ENCODE data around the gene SLC24A3.
A peak's percentile ranks its signal among the peaks of the same experiment; 100 is the strongest.

Gene SLC24A3

GRCh38 chr20:19396460-19397081 is 184.1 kb downstream of the SLC24A3 start:
- DNase-seq = no peak

DNA sequence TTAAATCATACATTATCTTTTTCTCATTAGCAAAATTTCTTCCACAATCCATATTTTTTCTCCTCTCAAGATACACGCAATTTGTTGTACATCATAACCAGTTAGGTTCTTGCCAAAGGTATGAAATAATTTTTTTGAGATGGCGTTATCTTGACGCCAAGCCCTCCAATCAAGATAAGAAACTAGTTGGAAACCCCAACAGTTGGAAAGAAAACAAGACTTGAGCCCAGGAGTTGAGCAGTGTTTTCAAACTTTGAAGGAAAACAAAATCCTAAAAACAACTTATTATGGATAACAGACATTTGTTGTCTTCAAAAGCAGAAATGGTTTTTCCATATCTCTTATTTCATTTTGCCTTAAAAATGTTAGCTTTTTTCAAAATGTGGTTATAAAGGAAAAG is 184.8 kb downstream of the SLC24A3 start:
- no peak for DNase-seq

GRCh38 chr20:19397666-19398065 is 185.2 kb downstream of the SLC24A3 start:
- no peak for DNase-seq

DNA sequence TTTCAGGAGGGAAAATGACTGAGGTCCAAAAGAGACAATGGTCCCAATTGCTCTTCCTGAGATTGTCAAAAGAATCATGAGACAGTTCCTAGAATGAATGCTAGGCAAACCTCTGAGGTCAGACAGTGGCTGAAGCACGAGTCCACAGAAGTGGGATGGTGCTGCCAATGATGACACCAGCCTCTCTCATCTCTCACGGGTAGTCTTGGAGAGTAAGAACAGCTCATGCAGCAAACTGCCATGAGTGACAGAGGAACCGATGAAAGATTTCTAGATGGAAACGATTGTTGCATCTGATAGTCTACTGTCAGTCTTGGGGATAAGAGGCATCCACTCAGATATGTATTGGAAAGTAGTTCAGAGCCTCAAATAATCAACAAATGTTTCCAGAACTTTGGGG is 188.7 kb downstream of the SLC24A3 start:
- DNase-seq = no peak

DNA sequence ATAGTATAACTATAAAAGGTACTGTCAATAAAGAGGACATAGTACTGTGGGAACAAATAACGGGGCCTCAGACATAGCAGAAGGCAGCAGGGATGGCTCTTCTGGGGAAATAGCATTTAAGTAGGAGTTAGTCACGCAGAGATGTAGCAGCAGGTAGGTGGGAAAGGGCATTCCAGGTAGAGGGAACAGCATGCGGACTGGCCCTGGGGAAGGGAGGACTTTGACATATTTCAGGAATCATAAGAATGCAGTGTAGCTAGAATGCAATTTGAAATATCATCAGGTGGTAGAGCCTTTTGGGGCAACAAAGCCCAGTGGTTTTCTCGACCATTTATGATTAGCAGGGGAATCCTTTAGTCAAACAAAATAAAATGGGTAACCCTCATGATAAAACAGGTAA is 191.1 kb downstream of the SLC24A3 start:
- no peak for DNase-seq

- DNase-seq = no peak
These were observed 192.4 kb downstream of the SLC24A3 start for GRCh38 chr20:19404826-19405225.

DNA sequence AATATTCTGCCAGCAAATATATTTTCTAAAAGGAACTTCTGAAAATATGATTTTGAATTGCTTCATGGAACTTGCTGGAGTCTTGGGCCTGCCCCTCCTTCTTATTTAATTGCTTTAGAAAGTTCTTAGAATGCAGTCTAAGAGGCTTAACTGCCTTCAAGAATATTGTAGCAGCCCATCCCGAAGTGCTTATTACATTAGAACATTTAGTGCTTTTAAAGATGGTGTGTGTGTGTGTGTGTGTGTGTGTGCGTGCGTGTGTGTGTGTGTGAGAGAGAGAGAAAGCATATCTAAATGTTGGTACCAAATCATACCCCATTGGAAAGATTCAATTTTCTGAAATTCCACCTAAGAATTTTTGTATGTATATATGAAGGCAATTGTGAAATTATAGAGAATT is 193.5 kb downstream of the SLC24A3 start:
- DNase-seq = no peak

- peak; percentile 17 for DNase-seq
These were observed 193.9 kb downstream of the SLC24A3 start for GRCh38 chr20:19406381-19406780.

DNA sequence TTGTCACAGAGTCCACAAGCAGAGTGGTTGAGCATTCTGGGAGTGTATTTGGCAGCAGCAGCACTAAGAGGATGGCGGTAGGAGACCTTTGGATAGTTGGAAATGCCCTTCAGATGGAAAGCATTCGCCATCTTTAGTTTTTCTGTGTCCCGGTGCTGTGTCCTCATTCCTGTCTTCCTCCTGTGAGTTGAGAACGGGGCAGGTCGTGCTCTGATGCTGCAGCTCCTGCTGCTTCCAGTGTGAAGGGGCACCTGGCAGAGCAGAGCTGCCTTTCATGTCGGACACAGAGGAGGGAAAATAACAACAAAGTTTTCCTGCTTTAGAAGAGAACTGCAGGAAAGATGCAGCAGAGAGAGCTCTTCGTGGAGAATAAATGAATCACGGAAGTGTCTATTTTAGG is 194.8 kb downstream of the SLC24A3 start:
- DNase-seq = no peak

DNA sequence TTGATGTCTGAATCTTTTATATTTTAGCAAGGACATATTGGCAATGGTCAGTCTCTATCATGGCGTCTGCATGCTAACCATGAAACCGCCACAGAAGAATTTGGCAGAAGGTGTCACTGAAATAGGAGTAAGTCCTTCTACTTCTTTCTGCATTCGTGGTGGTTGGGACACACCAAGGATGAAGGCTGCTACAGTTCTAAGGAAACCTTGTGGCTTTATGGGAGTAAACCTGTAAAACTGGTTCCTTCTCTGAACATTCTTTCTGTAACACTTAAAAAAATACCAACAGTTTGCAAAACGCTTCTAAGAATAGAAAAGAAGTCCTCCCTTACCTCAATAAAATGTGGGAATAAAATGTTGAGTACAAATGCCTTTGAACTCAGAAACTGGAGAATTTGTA is 195.3 kb downstream of the SLC24A3 start:
- DNase-seq = peak; percentile 3

- no peak for DNase-seq
These were observed 196.5 kb downstream of the SLC24A3 start for GRCh38 chr20:19408971-19409370.

DNA sequence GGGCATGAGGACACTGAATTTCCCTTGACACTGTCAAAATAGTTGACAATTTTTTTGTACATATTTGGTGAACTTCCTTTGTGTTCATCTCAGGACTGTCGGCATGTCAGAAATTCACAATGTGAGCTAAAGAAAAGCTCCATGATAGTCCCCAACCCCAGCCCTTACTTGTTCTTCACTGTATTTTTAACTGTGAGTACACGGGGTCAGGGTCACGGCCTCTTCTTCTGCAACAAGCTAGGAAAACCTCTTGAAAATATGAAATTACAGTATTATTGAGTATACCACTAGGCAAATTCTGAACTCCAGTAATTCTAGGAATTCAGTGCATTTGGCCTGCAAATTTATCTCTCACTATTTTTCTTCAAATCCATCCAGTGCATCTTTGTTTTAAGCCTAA is 199.4 kb downstream of the SLC24A3 start:
- DNase-seq = no peak

DNA sequence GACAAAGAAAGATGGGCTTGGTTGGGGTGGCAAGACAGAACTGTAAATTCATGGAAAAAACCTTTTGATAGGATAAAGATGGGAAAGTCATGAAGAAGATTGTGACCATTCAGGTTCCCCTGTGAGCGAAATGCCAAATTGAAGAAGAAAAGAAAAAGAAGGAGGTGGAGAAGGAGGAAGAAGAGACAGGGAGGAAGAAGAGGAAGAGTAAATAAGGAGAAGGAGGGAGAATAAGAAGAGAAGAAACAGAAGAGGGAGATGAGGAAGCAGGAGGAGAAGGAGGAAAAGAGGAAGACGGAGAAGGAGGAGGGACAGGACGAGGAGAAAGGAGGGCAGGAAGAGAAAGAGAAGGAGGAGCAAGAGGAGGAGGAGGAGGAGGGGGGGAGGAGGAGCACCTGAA is 199.8 kb downstream of the SLC24A3 start:
- DNase-seq = no peak

- DNase-seq = no peak
These were observed 202.2 kb downstream of the SLC24A3 start for GRCh38 chr20:19414600-19414999.

- no peak for DNase-seq
These were observed 203.3 kb downstream of the SLC24A3 start for GRCh38 chr20:19415786-19416185.

DNA sequence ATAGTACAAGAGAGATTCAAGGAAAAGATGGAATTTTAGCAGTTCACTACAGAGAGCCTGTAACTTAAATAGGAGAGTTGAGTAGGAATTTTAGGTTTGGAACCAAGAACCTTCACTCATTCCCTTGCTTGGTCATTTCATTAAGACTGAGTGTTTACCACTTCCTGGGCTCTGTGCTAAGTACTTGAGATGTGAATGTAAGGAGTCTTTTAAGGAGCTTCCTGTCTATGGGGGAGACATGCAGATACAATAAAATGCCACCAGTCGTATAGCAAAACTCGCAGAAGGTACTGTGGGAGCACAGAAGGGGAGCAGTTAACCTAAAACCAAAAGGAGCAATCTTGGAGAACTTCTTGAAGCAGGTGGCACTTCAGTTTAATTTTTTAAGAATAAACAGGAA is 204.2 kb downstream of the SLC24A3 start:
- no peak for DNase-seq

DNA sequence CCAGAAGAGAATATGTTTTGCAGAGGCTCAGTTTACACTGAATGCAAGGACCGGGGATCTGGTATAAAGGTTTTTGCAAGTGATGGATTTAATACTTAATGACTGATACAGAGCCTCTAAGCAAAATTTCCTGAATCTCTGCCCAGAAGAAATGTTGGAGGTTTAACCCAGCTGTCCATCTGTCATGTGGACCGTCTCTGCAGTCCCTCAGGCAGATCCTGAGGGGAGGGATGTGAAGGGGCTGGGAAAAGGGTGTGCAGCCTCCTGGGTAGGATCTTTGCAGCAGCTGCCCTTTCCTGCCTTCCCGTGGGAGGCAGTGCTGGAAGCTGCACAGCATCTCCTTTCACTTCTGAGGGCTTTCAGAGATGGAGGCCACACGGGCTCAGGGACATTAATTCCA is 207.0 kb downstream of the SLC24A3 start:
- no peak for DNase-seq

DNA sequence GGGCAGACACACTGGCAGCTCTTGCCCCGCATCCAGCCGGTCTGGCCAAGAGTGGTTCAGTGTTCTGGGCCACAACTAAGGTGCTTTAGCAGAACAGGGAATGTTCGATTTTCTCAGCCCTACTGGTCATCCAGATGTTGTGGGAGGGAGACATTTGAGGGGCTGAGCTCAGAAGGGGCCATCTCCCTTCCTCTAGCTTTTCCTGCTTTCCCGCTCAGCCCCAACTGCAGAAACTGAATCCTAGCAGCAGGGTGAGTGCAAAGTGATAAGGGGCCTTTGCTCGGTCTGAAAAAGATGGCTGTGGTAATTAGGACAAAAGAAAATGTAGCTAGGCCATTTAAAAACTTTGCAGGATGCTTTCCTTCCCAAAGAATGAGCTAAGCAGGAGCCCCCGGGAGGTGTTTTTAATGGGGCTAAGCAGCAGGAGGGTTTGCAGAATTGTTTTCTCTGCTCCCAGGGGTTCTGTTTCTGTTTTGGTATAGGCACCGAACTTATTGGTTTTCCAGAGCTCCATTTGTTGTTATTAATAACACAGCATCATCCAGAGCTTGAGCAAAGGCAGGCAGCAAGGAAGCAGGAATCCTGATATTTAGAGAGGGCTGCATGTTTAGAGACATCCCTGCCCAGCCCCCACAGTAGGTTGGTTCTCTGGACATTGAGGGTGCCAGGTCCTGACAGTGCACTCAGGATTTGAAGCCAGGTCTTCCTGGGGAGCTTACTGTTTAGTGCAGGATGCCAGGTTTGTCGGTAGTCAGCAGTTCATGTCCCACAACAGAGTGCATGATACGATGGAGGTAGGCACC is 210.9 kb downstream of the SLC24A3 start:
- DNase-seq = no peak

DNA sequence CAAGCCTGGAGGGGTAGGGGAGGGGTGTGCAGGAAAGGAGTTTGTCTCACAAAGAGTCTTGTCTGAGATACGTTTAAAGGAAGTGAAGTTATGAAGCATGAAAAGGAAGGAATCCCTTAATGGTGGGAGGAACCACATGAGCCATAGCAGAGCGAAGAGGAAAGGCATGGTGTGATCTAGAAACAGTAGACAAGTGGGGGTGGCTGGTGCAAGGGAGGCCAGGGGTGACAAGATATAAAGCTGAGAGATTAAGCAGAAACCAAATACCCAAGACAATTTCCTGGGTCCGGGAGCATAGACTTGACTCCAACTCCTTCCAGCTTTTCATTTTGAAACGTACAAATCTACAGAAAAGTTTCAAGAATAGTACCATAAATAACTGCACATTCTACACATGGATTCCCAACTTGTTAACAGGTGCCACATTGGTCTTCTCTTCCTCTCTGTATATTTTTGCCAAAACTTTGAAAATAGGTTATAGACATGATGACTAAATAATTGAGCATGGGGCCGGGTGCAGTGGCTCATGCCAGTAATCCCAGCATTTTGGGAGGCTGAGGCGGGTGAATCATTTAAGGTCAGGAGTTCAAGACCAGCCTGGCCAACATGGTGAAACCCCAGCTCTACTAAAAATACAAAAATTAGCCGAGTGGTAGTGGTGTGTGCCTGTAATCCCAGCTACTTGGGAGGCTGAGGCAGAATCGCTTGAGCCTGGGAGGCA is 211.6 kb downstream of the SLC24A3 start:
- DNase-seq = no peak

- DNase-seq = no peak
These were observed 213.9 kb downstream of the SLC24A3 start for GRCh38 chr20:19426356-19426755.

GRCh38 chr20:19427480-19427879 is 215.0 kb downstream of the SLC24A3 start:
- DNase-seq = no peak

- DNase-seq = no peak
These were observed 215.5 kb downstream of the SLC24A3 start for GRCh38 chr20:19427913-19428312.

DNA sequence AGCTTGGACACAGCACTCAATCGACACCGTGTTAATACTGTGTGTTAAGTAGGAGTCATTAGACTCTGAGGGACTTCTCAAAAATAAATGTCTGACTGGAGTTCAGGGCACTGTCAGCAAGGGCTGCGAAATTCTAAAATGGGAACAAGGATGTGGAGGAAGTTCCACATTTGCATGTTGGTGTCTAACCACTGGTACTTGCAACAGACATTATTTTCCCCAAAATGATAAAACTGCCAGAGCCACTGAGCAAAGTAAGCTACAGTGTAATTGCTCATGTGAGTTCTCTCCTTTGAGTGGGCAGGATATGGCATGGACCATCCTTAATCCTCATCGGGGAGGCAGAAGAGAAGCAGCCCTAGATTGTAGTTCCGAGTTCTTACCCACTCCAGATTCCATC is 215.9 kb downstream of the SLC24A3 start:
- DNase-seq = no peak

GRCh38 chr20:19429538-19429937 is 217.1 kb downstream of the SLC24A3 start:
- no peak for DNase-seq
